ENCODE measurements around the gene SMR3B. TPM values are rescaled to one million over a fixed set of nuclear protein-coding genes. Genes with fewer than 3 reads are reported as not detected.

Gene SMR3B
- total RNA-seq, 1 donor from 2014 or later = not detected

DNA sequence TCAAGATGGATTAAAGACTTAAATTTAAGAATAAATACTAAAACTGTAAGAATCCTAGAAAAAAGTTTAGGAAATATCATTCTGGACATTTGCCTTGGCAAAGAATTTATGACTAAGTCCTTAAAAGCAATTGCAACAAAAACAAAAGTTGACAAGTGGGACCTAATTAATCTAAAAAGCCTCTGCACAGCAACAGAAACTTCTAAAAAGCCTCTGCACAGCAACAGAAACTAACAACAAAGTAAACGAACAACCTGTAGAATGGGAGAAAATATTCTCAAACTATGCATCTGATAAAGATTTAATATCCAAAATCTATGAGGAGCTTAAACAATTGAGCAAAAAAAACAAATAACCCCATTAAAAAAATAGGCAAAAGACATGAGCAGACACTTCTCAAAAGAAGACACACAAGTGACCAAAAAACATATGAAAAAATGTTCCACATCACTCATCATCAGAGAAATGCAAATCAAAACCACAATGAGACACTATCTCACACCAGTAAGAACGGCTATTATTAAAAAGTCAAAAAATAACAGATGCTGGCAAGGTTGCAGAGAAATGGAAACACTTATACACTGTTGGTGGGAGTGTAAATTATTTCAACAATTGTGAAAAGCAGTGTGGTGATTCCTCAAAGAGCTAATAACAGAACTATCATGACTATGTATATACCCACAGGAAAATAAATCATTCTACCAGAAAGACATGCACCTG, 9.3 kb downstream of the SMR3B start:
- no peak for DNase-seq (ENCODE audit: low spot score)
- intact Hi-C loops (cut with micrococcal nuclease) = no loop called here
- no peak overlapping the region for H3K4me3 Mint-ChIP-seq
- H3K4me1 Mint-ChIP-seq (ENCODE audit: low read depth) = no peaks in the 10 kb centered on the region
- no peaks in the 10 kb centered on the region for H3K9me3 Mint-ChIP-seq
- H3K27me3 Mint-ChIP-seq (ENCODE audit: insufficient read depth) = no peaks in the 10 kb centered on the region
- no peak overlapping the region for H3K27ac Mint-ChIP-seq
- no peaks in the 10 kb centered on the region for H3K36me3 Mint-ChIP-seq (ENCODE audit: low read depth)

DNA sequence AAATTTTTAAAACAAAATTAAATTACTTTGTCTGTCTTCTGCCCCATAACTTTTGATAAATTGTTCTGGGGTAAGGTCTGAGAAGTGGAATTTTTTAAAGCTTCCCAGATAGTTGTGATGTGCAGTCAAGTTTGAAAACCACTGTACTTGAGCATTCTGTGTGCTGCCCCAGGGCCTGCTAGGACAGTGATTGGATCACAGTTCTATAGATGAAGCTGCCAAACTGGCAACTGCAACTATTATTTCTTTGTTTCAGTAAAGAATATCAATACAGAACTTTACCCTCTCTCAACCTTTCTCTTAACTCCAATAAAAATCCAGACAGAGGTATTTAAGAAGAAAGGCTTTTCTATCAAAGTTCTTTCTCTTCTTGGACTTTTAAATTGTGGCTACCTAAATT, 14.6 kb downstream of the SMR3B start, which contains the start of gene OPRPN:
TSS of gene OPRPN (plus strand) at position 361 of the 400 bp plus-strand sequence. CDS start 1,346 bp downstream, outside the sequence.
- Mint-ChIP-seq H3K4me1 (ENCODE audit: low read depth) (no peaks in the 10 kb centered on the region), H3K27me3 (ENCODE audit: insufficient read depth) (no peaks in the 10 kb centered on the region), H3K27ac (no peak within 1 kb of the TSS), H3K4me3 (no peak within 1 kb of the TSS), H3K36me3 (ENCODE audit: low read depth) (no peaks in the 10 kb centered on the region), H3K9me3 (no peaks in the 10 kb centered on the region)
- intact Hi-C loops (cut with micrococcal nuclease) = no loop called here
- no peak for DNase-seq (ENCODE audit: low spot score)

DNA sequence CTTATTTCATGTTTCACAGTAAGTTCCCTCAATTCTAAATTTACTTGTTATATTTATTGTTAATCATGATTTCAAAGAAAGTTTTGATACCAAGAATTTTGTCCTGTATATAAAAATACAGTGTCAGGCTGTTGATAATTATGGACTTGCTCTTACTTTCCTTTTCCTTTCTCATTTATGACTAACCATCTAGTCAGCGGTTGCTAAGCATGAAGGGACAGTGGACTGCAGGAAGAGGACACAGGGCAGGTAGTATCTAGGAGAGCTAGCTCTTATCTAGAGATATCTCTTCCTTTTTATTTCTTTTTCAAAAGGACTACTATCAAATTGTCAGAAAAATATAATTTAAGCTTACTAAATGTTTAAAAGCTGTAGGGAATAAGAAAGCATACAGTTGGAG, 16.4 kb downstream of the SMR3B start:
- Mint-ChIP-seq H3K4me3 (no peak overlapping the region), H3K36me3 (ENCODE audit: low read depth) (no peaks in the 10 kb centered on the region), H3K9me3 (no peaks in the 10 kb centered on the region), H3K4me1 (ENCODE audit: low read depth) (no peaks in the 10 kb centered on the region), H3K27me3 (ENCODE audit: insufficient read depth) (no peaks in the 10 kb centered on the region), H3K27ac (no peak overlapping the region)
- DNase-seq (ENCODE audit: low spot score) = no peak
- intact Hi-C loops (cut with micrococcal nuclease) = no loop called here

DNA sequence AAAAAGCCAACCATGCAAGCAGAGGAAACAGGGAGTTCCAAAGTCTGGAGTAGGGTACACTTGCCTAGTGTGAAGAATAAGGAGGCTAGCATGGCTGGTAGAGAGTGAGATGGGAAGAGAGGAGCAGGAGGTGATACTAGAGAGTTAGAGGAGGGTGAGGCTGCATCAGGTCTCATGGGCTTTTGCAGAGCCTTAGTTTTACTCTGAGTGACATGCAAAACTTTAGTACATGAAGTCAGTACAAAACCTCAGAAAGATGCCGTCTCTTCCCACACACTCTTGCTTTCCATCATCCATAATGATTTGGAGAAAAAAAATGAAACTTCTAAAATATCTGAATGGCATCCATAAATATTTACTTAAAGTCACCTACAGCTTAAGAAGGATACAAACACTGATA, 19.8 kb downstream of the SMR3B start:
- intact Hi-C loops (cut with micrococcal nuclease) = no loop called here
- Mint-ChIP-seq H3K36me3 (ENCODE audit: low read depth) (no peaks in the 10 kb centered on the region), H3K4me3 (no peak overlapping the region), H3K9me3 (no peaks in the 10 kb centered on the region), H3K27ac (no peak overlapping the region), H3K4me1 (ENCODE audit: low read depth) (no peaks in the 10 kb centered on the region), H3K27me3 (ENCODE audit: insufficient read depth) (no peaks in the 10 kb centered on the region)
- DNase-seq (ENCODE audit: low spot score) = no peak

DNA sequence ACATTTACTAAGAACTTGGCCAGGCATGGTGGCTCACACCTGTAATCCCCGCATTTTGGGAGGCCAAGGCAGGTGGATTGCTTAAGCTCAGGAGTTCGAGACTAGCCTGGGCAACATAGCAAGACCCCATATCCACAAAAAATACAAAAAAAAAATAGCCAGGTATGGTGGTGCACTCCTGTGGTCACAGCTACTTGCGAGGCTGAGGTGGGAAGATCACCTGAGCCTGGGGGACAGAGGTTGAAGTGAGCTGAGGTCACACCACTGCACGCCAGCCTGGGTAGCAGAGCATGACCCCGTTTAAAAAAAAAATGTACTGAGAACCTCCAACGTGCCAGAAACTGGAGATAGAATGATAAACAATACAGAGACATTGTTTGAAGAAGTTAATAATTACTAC, 22.8 kb downstream of the SMR3B start:
- H3K36me3 Mint-ChIP-seq (ENCODE audit: low read depth) = no peaks in the 10 kb centered on the region
- no peaks in the 10 kb centered on the region for H3K4me1 Mint-ChIP-seq (ENCODE audit: low read depth)
- H3K4me3 Mint-ChIP-seq = no peak overlapping the region
- intact Hi-C loops (cut with micrococcal nuclease) = no loop called here
- DNase-seq (ENCODE audit: low spot score) = no peak
- H3K27me3 Mint-ChIP-seq (ENCODE audit: insufficient read depth) = no peaks in the 10 kb centered on the region
- no peak overlapping the region for H3K27ac Mint-ChIP-seq
- H3K9me3 Mint-ChIP-seq = no peaks in the 10 kb centered on the region

DNA sequence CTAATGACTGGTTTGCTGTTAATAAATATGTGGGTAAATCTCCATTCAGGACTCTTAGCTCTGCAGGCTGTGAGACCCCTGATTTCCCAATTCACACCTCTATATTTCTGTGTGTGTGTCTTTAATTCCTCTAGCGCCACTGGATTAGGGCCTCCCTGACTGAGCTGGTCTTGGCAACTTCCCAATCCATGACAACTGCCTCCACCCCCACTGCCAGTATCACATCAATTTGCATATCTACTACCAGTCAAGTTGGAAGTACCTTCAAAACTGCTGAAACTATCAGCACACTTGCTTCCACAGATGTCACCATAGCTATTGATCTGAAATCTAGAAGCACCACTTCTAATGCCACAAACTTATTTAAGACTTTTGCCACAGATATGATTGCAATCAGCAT, 42.4 kb downstream of the SMR3B start:
- no peaks in the 10 kb centered on the region for H3K27me3 Mint-ChIP-seq (ENCODE audit: insufficient read depth)
- intact Hi-C loops (cut with micrococcal nuclease) = no loop called here
- no peak overlapping the region for H3K27ac Mint-ChIP-seq
- H3K36me3 Mint-ChIP-seq (ENCODE audit: low read depth) = no peaks in the 10 kb centered on the region
- H3K4me3 Mint-ChIP-seq = no peak overlapping the region
- DNase-seq (ENCODE audit: low spot score) = no peak
- H3K9me3 Mint-ChIP-seq = peaks cover 4% of the 10 kb centered on the region
- H3K4me1 Mint-ChIP-seq (ENCODE audit: low read depth) = no peaks in the 10 kb centered on the region

DNA sequence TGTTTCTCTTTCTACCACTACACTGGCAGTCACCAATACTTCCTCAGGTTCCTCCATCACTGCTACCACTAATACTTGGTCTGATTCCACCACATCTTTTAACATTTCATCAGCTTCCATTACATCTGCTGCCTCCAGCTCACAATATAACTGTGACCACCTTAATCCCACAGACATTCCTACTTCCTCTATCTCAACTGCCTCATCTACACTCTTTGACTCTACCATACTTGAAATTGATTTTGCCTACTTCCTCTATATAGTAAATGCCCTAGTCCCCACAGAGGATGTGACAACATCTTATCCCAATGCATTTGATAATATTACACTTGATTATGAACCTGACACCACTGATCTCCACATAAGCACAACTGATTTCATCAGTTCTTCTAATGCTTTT, 43.9 kb downstream of the SMR3B start:
- DNase-seq (ENCODE audit: low spot score) = no peak
- H3K9me3 Mint-ChIP-seq = peaks cover 4% of the 10 kb centered on the region
- no peaks in the 10 kb centered on the region for H3K4me1 Mint-ChIP-seq (ENCODE audit: low read depth)
- H3K27ac Mint-ChIP-seq = no peak overlapping the region
- no peaks in the 10 kb centered on the region for H3K27me3 Mint-ChIP-seq (ENCODE audit: insufficient read depth)
- no peaks in the 10 kb centered on the region for H3K36me3 Mint-ChIP-seq (ENCODE audit: low read depth)
- intact Hi-C loops (cut with micrococcal nuclease) = no loop called here
- H3K4me3 Mint-ChIP-seq = no peak overlapping the region

DNA sequence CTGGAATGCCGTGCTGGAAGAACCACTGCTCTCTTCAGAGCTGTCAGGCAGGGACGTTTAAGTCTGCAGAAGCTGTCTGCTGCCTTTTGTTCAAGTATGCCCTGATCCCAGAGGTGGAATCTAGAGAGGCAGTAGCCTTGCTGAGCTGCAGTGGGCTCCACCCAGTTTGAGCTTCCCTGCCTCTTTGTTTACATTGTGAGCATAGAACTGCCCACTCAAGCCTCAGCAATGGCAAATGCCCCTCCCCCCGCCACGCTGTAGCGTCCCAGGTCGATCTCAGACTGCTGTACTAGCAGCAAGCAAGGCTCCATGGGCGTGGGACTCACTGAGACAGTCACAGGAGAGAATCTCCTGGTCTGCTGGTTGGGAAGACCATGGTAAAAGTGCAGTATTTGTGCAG, 54.3 kb downstream of the SMR3B start:
- Mint-ChIP-seq H3K4me3 (no peak overlapping the region), H3K27ac (no peak overlapping the region), H3K36me3 (ENCODE audit: low read depth) (no peaks in the 10 kb centered on the region), H3K4me1 (ENCODE audit: low read depth) (no peaks in the 10 kb centered on the region), H3K9me3 (no peaks in the 10 kb centered on the region), H3K27me3 (ENCODE audit: insufficient read depth) (no peaks in the 10 kb centered on the region)
- intact Hi-C loops (cut with micrococcal nuclease) = no loop called here
- DNase-seq (ENCODE audit: low spot score) = no peak

Other genes with a start within 250 kb of the SMR3B start
- not detected in 2 replicates for gene PRR27, start 228.9 kb upstream of the SMR3B start, total RNA-seq
- not detected in 2 replicates for gene ODAM, start 187.4 kb upstream of the SMR3B start, total RNA-seq
- gene FDCSP, start 157.0 kb upstream of the SMR3B start, total RNA-seq = not detected in 2 replicates
- gene CSN3, start 140.5 kb upstream of the SMR3B start, total RNA-seq = not detected in 2 replicates
- not detected in 2 replicates for gene CABS1, start 48.1 kb upstream of the SMR3B start, total RNA-seq
- gene SMR3A, start 22.4 kb upstream of the SMR3B start, total RNA-seq = not detected in 2 replicates
- gene OPRPN, start 14.8 kb downstream of the SMR3B start, total RNA-seq = not detected in 2 replicates
- gene MUC7, start 89.1 kb downstream of the SMR3B start, total RNA-seq = not detected in 2 replicates
- not detected in 2 replicates for gene AMTN, start 135.4 kb downstream of the SMR3B start, total RNA-seq
- not detected in 2 replicates for gene AMBN, start 209.1 kb downstream of the SMR3B start, total RNA-seq
- not detected in 2 replicates for gene ENAM, start 245.6 kb downstream of the SMR3B start, total RNA-seq